Progenitor cell of endocrine pancreas (in vitro differentiated cells): ENCODE data around the gene FAM50B. TPM values are rescaled to one million over a fixed set of nuclear protein-coding genes. Genes with fewer than 3 reads are reported as not detected.

Source experiments
- DNase-seq: peaks from one replicate; pipeline ENCODE4 v3.0.0; 2021; ENCODE audit warnings: low spot score; ENCODE audit not compliant: unreplicated experiment
- H3K27ac Mint-ChIP-seq: 2 replicates; pipeline ENCODE4 v1.8.0; 2021; ENCODE audit warnings: mild to moderate bottlenecking, moderate library complexity, mixed read lengths
- H3K27me3 Mint-ChIP-seq: 2 replicates; pipeline ENCODE4 v1.8.0; 2021; ENCODE audit warnings: mixed read lengths
- H3K36me3 Mint-ChIP-seq: 2 replicates; pipeline ENCODE4 v1.8.0; 2022; ENCODE audit warnings: mixed read lengths; ENCODE audit not compliant: insufficient read depth
- H3K4me1 Mint-ChIP-seq: 2 replicates; pipeline ENCODE4 v1.8.0; 2021; ENCODE audit warnings: low read depth, mixed read lengths
- H3K4me3 Mint-ChIP-seq: 2 replicates; pipeline ENCODE4 v1.8.0; 2021; ENCODE audit warnings: low read depth, mild to moderate bottlenecking, moderate library complexity, mixed read lengths
- H3K9me3 Mint-ChIP-seq: 2 replicates; pipeline ENCODE4 v1.8.0; 2021; ENCODE audit warnings: low read depth, mixed read lengths
- CTCF ChIP-seq: fragments of 200-600 bp; sonication (generic); IDR thresholded peaks from one replicate; pipeline ENCODE4 v1.5.0; 2021; ENCODE audit warnings: antibody characterized with exemption, mild to moderate bottlenecking; ENCODE audit not compliant: unreplicated experiment
- total RNA-seq: library from RNA; stranded (reverse); gene quantifications from 2 replicates; pipeline ENCODE4 v1.2.1, GENCODE V29; 2021

The FAM50B gene
- total RNA-seq, 1 donor from 2014 or later: 2.8 TPM

GRCh38 chr6:3803627-3804468, 45.3 kb upstream of the FAM50B start:
- DNase-seq: no peak
- Mint-ChIP-seq H3K4me1 (peaks cover 14% of the 10 kb centered on the region), H3K27me3 (no peaks in the 10 kb centered on the region), H3K36me3 (no peaks in the 10 kb centered on the region), H3K27ac (peak overlapping the region; percentile 81), H3K4me3 (no peak overlapping the region), H3K9me3 (no peaks in the 10 kb centered on the region)
- TF ChIP-seq CTCF: no peak

- H3K27ac Mint-ChIP-seq: no peak overlapping the region
- TF ChIP-seq CTCF: no peak
Measured at GRCh38 chr6:3804964-3805363, 44.2 kb upstream of the FAM50B start.

GRCh38 chr6:3805448-3806123, 43.6 kb upstream of the FAM50B start:
- no peak for DNase-seq
- Mint-ChIP-seq H3K9me3 (no peaks in the 10 kb centered on the region), H3K4me1 (peaks cover 12% of the 10 kb centered on the region), H3K36me3 (no peaks in the 10 kb centered on the region), H3K27me3 (no peaks in the 10 kb centered on the region), H3K4me3 (no peak overlapping the region), H3K27ac (no peak overlapping the region)
- no peak for TF ChIP-seq CTCF

More at GRCh38 chr6:3804964-3805363, 44.2 kb upstream of the FAM50B start:
- Mint-ChIP-seq H3K4me3 (no peak overlapping the region), H3K36me3 (no peaks in the 10 kb centered on the region), H3K27me3 (no peaks in the 10 kb centered on the region), H3K9me3 (no peaks in the 10 kb centered on the region), H3K4me1 (peaks cover 12% of the 10 kb centered on the region)
- DNase-seq: no peak

GRCh38 chr6:3806169-3806922, 42.8 kb upstream of the FAM50B start:
- DNase-seq: no peak
- Mint-ChIP-seq H3K36me3 (no peaks in the 10 kb centered on the region), H3K27ac (peak overlapping the region; percentile 69), H3K27me3 (no peaks in the 10 kb centered on the region), H3K4me1 (peaks cover 7% of the 10 kb centered on the region), H3K9me3 (no peaks in the 10 kb centered on the region), H3K4me3 (no peak overlapping the region)
- no peak for TF ChIP-seq CTCF

GRCh38 chr6:3808199-3808598, 41.0 kb upstream of the FAM50B start:
- no peak overlapping the region for H3K4me3 Mint-ChIP-seq
- H3K9me3 Mint-ChIP-seq: no peaks in the 10 kb centered on the region
- no peaks in the 10 kb centered on the region for H3K27me3 Mint-ChIP-seq
- no peak for TF ChIP-seq CTCF
- peaks cover 5% of the 10 kb centered on the region for H3K4me1 Mint-ChIP-seq
- DNase-seq: no peak
- H3K27ac Mint-ChIP-seq: no peak overlapping the region
- no peaks in the 10 kb centered on the region for H3K36me3 Mint-ChIP-seq
